Stimulated activated CD4-positive, alpha-beta T cell treated with anti-CD3 and anti-CD28 coated beads, Interleukin-4, amount 100 ng/mL, for 4 hours (primary cell): ENCODE measurements around the gene VMP1.
"Not testable (repeated sequence)": the region's sequence is repeated elsewhere in the genome, so short reads cannot be mapped to it uniquely, and the experiment has no call there.

Experiments
- DNase-seq, 2 experiments: peaks; one replicate each; pipeline ENCODE4 v3.0.0-alpha.2; 2020

Gene VMP1

GRCh38 chr17:59814685-59815084, 107.2 kb downstream of the VMP1 start:
- no peak for DNase-seq

GRCh38 chr17:59815965-59816364, 108.5 kb downstream of the VMP1 start:
- DNase-seq, result no peak

- DNase-seq, result peak in 1 of 2 experiments; percentile 63
Measured at GRCh38 chr17:59825533-59826322, 118.3 kb downstream of the VMP1 start.

- DNase-seq, result no peak
Measured at GRCh38 chr17:59826706-59827453, 119.4 kb downstream of the VMP1 start.

- DNase-seq, result no peak
Measured at GRCh38 chr17:59827721-59828477, 120.4 kb downstream of the VMP1 start.

- DNase-seq, result no peak
Measured at GRCh38 chr17:59828478-59828760, 121.0 kb downstream of the VMP1 start.

GRCh38 chr17:59828819-59829216, 121.4 kb downstream of the VMP1 start:
- peak in 1 of 2 experiments; percentile 37 for DNase-seq

- DNase-seq, result peak in 1 of 2 experiments; percentile 65
Measured at GRCh38 chr17:59829217-59830006, 122.0 kb downstream of the VMP1 start.

- peak in 1 of 2 experiments; percentile 37 for DNase-seq
Measured at GRCh38 chr17:59830007-59830630, 122.7 kb downstream of the VMP1 start.

- no peak for DNase-seq
Measured at GRCh38 chr17:59830846-59831486, 123.5 kb downstream of the VMP1 start.

- no peak for DNase-seq
Measured at GRCh38 chr17:59832883-59833379, 125.5 kb downstream of the VMP1 start.

- peak in 1 of 2 experiments; percentile 78 for DNase-seq
Measured at GRCh38 chr17:59837308-59838051, 130.0 kb downstream of the VMP1 start.

GRCh38 chr17:59838052-59838916, 130.8 kb downstream of the VMP1 start:
- DNase-seq, result peak in 1 of 2 experiments; percentile 51

GRCh38 chr17:59839651-59840328, 132.3 kb downstream of the VMP1 start:
- DNase-seq, result no peak

GRCh38 chr17:59840329-59841090, 133.1 kb downstream of the VMP1 start:
- peak in 1 of 2 experiments; percentile 29 for DNase-seq

- DNase-seq, result peak in 1 of 2 experiments; percentile 30
Measured at GRCh38 chr17:59841091-59841881, 133.8 kb downstream of the VMP1 start.

GRCh38 chr17:59841882-59842263, 134.4 kb downstream of the VMP1 start:
- DNase-seq, result not testable (repeated sequence)
